ENCODE data around the gene PEX5.

- TF ChIP-seq CTCF (IDR thresholded peaks at IDR 0.05) (no peak), POLR2A (IDR thresholded peaks at IDR 0.05) (no peak)
Observed at GRCh38 chr12:7207866-7208625, 18.6 kb downstream of the PEX5 start.

Measured in breast epithelium (tissue), 3 donors.